Left hindlimb (tissue), 1 donor: ENCODE results near the gene TP53RK.
A peak's percentile ranks its signal among the peaks of the same experiment; 100 is the strongest.
"Not testable (repeated sequence)": the region's sequence is repeated elsewhere in the genome, so short reads cannot be mapped to it uniquely, and the experiment has no call there.

Source experiments
- DNase-seq: peaks from one replicate; pipeline ENCODE4 v3.0.0-alpha.2; 2018

Gene TP53RK

GRCh38 chr20:46682063-46682821 is 7.0 kb downstream of the TP53RK start:
- no peak for DNase-seq

DNA sequence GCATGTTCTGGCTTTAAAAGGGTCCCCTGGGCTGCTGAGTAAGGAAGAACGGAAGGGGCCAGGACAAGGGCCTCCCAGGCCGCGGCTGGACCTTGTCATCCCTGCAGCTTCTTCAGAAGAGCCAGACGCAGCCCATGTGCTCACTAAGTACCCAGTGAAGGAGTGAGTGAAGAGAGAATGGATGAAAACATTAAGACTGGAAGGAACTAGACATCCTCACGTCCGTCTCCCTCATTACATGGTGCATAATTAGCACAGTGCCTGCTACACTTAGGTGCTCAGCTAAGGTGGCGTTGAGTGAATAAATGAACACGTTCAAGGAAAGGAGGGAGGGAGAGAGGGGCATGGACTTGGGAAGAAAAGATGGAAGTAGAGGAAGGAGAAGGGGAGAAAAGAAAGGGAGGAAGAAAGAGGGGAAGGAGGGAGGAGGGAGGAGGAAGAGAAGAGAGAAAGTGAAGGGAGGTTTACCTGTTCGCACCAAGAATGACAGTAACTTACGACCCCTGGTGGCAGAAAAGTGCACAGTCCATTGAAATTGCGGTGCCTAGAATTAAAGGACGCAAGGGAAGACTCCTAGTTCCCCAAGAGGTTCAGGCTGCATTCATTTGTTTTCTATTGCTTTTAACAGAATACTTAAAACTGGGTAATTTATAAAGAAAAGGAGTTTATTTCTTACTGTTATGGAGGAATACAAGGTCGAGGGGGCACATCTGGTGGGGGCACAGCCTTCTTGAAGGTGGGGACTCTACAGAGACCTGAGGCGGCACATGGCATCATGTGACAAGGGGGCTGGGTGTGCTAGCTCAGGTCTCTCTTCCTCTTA is 8.0 kb downstream of the TP53RK start:
- DNase-seq: peak; percentile 49

- DNase-seq: no peak
These were observed 8.6 kb downstream of the TP53RK start for GRCh38 chr20:46680684-46681031.

GRCh38 chr20:46678516-46678915 is 10.7 kb downstream of the TP53RK start:
- DNase-seq: no peak

- DNase-seq: no peak
These were observed 11.6 kb downstream of the TP53RK start for GRCh38 chr20:46677608-46678007.

GRCh38 chr20:46676649-46677316 is 12.5 kb downstream of the TP53RK start:
- not testable (repeated sequence) for DNase-seq

- DNase-seq: no peak
These were observed 14.8 kb downstream of the TP53RK start for GRCh38 chr20:46674253-46675083.

DNA sequence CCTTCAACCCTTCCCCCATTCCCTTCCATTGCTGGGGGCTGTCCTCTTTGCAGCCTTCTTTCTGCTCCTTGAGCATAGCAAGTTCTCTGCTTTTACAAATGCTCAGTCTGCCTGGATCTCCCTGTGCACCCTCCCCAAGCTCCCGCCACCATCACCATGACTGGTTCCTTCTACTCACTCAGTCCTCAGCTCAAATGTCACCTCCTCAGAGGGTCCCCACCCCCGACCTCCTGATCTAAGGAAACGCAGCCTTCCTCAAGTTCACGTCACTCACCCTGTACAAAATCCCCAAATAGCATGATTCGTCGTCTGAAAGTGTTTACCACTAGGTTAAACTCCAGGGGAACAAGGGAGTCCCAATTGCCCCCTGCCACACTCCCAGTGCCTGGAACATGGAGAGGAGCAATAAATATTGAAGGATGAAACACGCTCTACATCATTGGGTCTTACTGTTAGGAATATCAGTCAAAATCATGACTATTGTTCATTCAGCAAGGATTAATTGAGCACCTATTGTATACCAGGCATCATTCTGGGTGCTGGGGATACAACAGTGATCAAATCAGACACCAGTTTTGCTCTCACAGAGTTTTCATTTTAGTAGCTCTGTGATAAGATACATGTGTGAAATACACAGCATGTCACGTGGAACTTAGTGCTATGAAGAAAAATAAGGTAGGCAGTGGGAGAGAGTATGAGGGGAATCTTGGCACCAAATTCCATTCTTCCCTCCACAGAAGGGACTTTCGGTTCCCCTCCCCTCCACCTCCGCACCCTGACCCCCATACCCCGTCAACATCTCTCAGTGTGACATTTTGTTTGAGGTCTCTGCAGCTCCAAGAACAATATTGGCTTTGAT is 15.6 kb downstream of the TP53RK start:
- DNase-seq: no peak

DNA sequence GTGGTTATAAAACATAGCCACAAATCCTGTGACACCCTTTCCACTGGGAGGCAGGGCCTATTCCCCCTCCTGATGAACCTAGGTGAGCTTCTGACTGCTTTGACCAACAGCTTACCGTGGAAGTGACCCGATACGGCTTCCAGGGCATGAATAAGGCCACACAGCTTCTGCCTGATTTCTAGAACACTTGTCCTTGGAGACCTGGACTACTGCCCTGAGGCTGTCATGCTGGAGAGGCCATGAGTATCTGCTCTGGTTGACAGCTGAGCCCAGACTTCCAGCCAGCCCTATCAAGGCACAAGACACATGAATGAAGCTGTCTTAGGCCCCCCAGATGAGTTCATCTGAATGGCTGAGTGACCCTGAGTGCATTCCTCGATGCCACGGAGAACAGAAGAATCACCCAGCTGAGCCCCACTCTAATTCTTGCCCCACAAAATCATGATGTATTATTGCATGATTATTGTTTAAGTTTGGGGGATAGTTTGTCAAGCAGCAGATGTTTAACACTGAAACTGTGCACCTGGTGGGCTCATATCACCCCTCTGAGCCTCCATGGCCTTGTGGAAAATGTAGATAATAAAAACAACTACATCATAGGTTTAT is 16.6 kb downstream of the TP53RK start:
- DNase-seq: no peak

DNA sequence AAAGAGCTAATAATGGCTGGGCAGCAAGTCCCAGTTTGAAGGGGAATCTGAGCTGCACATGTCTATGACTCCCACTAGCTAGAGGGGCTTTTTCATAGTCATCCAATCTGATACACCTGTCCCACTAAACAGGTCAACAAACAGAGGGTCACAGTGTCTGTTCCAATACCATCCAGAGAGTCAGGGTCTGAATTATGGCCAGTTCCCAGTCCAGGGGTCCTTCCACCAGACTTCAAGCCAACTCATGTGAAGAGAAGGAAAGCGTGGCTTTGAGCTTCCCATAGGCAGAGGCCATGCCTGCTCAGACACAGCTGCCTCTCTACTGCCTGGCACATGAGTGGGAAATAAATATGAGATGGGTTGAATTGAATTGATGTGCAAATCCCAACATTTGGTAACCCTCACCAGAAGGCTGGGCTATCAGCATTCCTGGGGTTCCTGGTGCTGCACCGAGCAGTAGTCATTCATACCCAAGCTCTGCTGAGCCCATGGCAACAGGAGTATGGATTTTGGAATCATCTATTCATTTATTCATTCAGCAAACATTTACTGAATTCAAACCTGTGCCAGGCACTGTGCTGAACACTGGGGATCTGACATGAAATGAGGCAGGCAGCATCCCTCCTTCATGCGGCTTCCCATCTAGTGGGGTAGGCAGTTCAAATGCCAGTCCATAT is 17.2 kb downstream of the TP53RK start:
- DNase-seq: no peak

DNA sequence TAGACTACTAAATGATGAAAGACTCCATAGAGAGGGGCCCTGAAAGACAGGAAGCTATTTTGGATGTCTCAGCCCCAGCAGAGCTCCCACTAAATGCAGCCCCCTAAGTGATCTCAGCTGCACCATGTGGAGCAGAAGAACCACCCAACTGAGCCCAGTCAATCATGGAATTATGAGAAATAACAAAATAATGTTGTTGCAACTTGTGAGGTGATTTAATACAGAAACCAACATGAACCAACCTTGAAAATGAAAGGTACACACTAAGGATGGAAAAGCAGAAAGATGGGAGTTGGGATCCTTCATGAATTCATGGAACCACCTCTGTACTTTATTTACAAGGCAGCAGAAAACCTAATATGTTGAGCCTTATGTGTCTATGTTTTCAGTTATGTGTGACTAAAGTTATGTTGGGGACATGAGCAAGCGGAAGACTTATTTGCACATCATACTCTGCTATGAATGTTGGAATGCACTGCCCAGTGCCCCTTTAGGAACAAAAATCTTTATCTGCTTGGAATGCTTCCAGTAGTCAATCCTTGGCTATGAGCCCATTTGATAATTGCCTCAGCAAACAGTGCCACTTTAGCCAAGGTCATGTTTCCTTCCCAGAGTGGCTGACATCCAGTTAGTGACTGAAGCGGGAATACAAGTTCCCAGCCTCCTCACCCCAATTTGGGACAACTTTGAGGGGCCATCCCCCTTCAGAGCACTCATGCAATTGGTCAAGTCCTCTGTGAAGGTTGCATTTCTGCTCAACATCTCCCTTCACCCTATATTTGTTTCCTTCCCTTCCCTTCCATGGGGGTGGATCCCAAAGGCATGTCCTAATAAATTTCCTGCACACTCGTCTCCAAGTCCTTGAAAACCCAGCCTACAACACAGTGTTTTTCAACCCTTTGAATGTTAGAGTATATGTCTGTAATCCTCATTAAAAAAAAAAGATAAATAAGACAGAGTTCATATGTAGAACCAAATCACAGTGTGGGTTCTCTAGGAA is 18.4 kb downstream of the TP53RK start:
- no peak for DNase-seq

DNA sequence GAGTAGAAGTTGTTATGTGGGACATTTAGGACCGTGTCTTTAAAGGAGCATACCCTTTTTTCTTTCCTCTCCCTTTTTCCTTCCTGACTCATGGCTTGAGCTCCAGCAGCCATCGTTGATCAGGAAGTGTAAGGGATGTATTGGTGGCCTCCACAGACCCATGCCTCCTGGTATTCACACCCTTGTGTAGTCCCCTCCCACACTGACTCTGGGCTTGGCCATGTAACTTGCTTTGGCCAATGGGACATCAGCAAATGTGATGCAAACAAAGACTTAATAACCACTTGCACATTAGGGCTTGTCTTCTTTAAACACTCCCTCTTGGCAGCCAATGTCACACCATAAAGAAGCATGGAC is 19.0 kb downstream of the TP53RK start:
- no peak for DNase-seq

DNA sequence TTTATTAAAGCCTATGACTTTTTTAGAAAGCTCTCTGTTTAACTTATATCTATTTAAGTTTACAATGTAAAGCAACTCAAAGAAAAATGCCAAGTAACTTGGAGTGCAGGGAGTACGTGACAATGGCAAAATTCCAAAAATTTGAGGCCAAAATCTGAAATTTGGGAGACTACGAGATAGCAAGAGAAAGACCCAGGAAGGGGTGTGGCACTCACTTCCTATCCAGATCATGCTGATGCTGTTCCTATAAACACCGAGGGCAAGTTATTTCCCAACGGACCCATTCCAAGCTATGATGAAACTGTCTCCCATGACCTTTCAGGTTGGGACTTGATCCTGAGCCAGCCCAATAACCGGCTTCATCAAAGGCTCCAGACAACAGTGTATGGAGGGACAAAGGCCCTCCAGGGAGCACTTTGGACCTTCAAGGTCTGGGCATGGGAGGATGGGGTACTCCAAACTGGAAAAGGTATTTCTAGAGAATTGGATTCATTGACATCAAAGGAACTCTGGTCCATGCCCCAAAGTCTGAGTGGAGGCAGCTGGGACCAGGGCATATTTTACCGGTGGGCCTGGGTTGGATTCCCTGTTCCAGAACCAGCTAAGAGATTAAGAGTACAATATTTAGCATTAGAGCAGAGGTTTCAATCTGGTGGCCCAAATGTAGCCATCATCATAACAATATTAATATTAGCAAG is 22.3 kb downstream of the TP53RK start:
- no peak for DNase-seq

DNA sequence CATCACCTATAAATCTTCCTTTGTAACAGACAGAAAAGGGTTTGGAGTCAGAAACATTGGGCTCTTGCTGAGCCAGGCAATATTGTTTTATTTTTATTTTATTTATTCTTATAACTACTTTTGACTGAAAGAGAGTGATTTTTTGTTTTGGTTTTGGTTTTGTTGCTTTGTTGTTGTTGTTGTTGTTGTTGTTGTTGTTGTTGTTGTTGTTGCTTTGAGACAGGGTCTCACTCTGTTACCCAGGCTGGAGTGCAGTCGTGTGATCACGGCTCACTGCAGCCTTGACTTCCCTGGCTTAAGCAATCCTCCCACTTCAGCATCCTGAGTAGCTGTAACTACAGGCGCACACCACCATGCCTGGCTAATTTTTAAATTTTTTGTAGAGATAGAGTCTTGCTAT is 22.9 kb downstream of the TP53RK start:
- DNase-seq: no peak

- DNase-seq: no peak
These were observed 23.6 kb downstream of the TP53RK start for GRCh38 chr20:46665602-46666001.

DNA sequence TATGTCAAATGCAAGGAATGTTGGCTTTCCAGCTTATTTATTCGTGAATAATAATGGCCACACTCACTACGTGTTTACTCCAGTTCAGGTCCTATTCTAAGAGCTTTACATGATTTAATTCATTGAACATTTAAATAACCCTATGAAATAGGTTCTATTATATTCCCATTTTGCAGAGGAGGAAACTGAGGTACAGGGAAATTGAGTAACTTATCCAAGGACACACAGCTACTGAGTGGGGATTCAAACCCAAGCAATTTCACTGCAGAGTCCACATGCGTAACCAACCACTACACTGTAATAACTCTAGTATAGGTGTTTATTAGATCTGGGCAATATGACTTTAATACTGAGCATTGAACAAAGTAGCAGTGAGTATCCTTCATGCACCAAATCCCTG is 25.7 kb downstream of the TP53RK start:
- no peak for DNase-seq

GRCh38 chr20:46661659-46662058 is 27.6 kb downstream of the TP53RK start:
- no peak for DNase-seq

DNA sequence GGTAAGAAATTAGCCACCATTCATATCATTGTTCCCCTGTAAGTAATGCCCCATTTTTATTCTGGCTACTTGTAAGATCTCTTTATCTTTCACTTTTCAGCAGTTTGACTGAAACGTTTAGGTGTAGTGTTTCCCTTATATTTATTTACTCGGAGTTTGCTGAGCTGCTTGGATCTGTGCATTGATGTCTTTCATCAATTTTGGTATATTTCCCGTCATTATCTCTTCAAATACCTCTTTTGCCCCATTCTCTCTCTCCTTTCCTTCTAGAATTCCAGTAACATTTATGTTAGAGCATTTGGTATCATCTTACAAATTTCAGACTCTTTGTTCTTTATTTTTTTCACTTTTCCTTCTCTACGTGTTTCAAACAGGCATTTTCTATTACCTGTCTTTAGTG is 28.8 kb downstream of the TP53RK start:
- no peak for DNase-seq

DNA sequence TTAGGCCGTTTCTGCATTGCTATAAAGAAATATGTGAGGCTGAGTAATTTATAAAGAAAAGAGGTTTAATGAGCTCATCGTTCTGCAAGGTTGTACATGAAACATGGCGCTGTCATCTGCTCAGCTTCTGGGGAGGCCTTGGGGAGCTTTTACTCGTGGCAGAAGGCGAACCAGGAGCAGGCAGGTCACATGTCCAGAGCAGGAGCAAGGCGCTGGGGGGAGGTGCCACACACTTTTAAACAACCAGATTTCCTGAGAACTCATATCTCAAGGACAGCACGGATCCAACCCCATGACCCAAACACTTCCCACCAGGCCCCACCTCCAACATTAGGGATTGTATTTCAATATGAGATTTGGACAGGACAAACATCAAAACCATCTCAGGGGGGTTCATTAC is 31.6 kb downstream of the TP53RK start:
- no peak for DNase-seq
